NCI-H2227 treated with DMSO at 0.1 percent for 48 hours (cell line): ENCODE measurements around the gene TIMMDC1.
"Not testable (repeated sequence)": the region's sequence is repeated elsewhere in the genome, so short reads cannot be mapped to it uniquely, and the experiment has no call there.

Source experiments
- DNase-seq: peaks from one replicate; lab custom pipeline; 2025; lab: John Stamatoyannopoulos, UW

TIMMDC1 gene

GRCh38 chr3:119557192-119557876, 59.0 kb downstream of the TIMMDC1 start:
- DNase-seq, result no peak

- DNase-seq, result no peak
Observed at GRCh38 chr3:119557877-119558269, 59.5 kb downstream of the TIMMDC1 start.

- DNase-seq, result no peak
Observed at GRCh38 chr3:119558626-119559317, 60.4 kb downstream of the TIMMDC1 start.

GRCh38 chr3:119559441-119559963, 61.2 kb downstream of the TIMMDC1 start, which contains the start of gene CD80:
CD80 (minus strand) TSS chr3:119559614; CDS start chr3:119557728, 1,886 bp downstream.
- DNase-seq, result no peak

GRCh38 chr3:119560160-119560559, 61.8 kb downstream of the TIMMDC1 start:
- DNase-seq, result no peak

- DNase-seq, result no peak
Observed at GRCh38 chr3:119562307-119562961, 64.1 kb downstream of the TIMMDC1 start.

- DNase-seq, result not testable (repeated sequence)
Observed at GRCh38 chr3:119563334-119563733, 65.0 kb downstream of the TIMMDC1 start.

- no peak for DNase-seq
Observed at GRCh38 chr3:119569156-119569555, 70.8 kb downstream of the TIMMDC1 start.

GRCh38 chr3:119570229-119570628, 71.9 kb downstream of the TIMMDC1 start:
- DNase-seq, result no peak

- DNase-seq, result no peak
Observed at GRCh38 chr3:119571230-119571629, 72.9 kb downstream of the TIMMDC1 start.

GRCh38 chr3:119571688-119572087, 73.3 kb downstream of the TIMMDC1 start:
- no peak for DNase-seq
